Omental fat pad (tissue), 4 donors: ENCODE data around the gene IFI27L1. TPM values are rescaled to one million over a fixed set of nuclear protein-coding genes. Genes with fewer than 3 reads are reported as not detected.

Experiments used
- ATAC-seq: fragments of 150-250 bp; one replicate; pipeline ENCODE4 v1.9.1; 2016; ENCODE audit warnings: mild to moderate bottlenecking, moderate library complexity; ENCODE audit not compliant: low FRiP score
- DNase-seq: peaks from one replicate; pipeline ENCODE4 v3.0.0-alpha.2; 2019; ENCODE audit warnings: low spot score
- CTCF ChIP-seq, 3 donors: fragments of 450-650 bp; IDR thresholded peaks; one replicate each; pipeline ENCODE4 v1.5.1; 2016 to 2017; ENCODE audit warnings: antibody characterized with exemption in 3 of 3, mild to moderate bottlenecking in 3 of 3, moderate library complexity in 2 of 3
- total RNA-seq, 4 donors: library from RNA; depleted of rRNA; stranded (reverse); fragments of >200 nt; gene quantifications; one replicate each; pipeline ENCODE4 v1.1.0, GENCODE V29; 2016

The IFI27L1 gene
- total RNA-seq, 4 donors from 2014 or later: 9.2 to 28.6 (median 13.1) TPM

GRCh38 chr14:94043756-94044475 lies 37.2 kb upstream of the IFI27L1 start:
- ATAC-seq: no peak
- TF ChIP-seq CTCF (IDR thresholded peaks at IDR 0.05): no peak
- DNase-seq: no peak

GRCh38 chr14:94044476-94045091 lies 36.5 kb upstream of the IFI27L1 start:
- ATAC-seq (no peak), DNase-seq (no peak)
- TF ChIP-seq CTCF (IDR thresholded peaks at IDR 0.05): no peak

GRCh38 chr14:94045101-94045500 lies 36.0 kb upstream of the IFI27L1 start:
- DNase-seq: no peak
- no peak for TF ChIP-seq CTCF (IDR thresholded peaks at IDR 0.05)
- no peak for ATAC-seq

- TF ChIP-seq CTCF (IDR thresholded peaks at IDR 0.05): no peak
- no peak for ATAC-seq
- no peak for DNase-seq
Measured at GRCh38 chr14:94045563-94046345, 35.4 kb upstream of the IFI27L1 start.

GRCh38 chr14:94046696-94047250 lies 34.3 kb upstream of the IFI27L1 start:
- DNase-seq (no peak), ATAC-seq (no peak)
- no peak for TF ChIP-seq CTCF (IDR thresholded peaks at IDR 0.05)

- no peak for TF ChIP-seq CTCF (IDR thresholded peaks at IDR 0.05)
- DNase-seq (no peak), ATAC-seq (no peak)
Measured at GRCh38 chr14:94047581-94047980, 33.5 kb upstream of the IFI27L1 start.
